ENCODE measurements around the gene PTGER4.
A peak's percentile ranks its signal among the peaks of the same experiment; 100 is the strongest.
"Not testable (repeated sequence)": the region's sequence is repeated elsewhere in the genome, so short reads cannot be mapped to it uniquely, and the experiment has no call there.

The PTGER4 gene

GRCh38 chr5:40714001-40714400 lies 34.3 kb downstream of the PTGER4 start:
- DNase-seq (ENCODE audit: low read depth in 2 of 2) = no peak
- no peak overlapping the region for H3K4me3 ChIP-seq (replicated peaks in 1 of 2; ENCODE audit: low read depth in 2 of 2, low read length in 2 of 2)
- no peak for TF ChIP-seq CTCF (IDR thresholded peaks at IDR 0.05; ENCODE audit: low read depth, low read length)

- no peak for TF ChIP-seq CTCF (IDR thresholded peaks at IDR 0.05; ENCODE audit: low read depth, low read length)
- DNase-seq (ENCODE audit: low read depth in 2 of 2) = peak; percentile 10 to 40
- no peak overlapping the region for H3K4me3 ChIP-seq (replicated peaks in 1 of 2; ENCODE audit: low read depth in 2 of 2, low read length in 2 of 2)
Measured at GRCh38 chr5:40716000-40716399, 36.3 kb downstream of the PTGER4 start.

- no peak for DNase-seq (ENCODE audit: low read depth in 2 of 2)
- no peak overlapping the region for H3K4me3 ChIP-seq (replicated peaks in 1 of 2; ENCODE audit: low read depth in 2 of 2, low read length in 2 of 2)
- TF ChIP-seq CTCF (IDR thresholded peaks at IDR 0.05; ENCODE audit: low read depth, low read length) = no peak
Measured at GRCh38 chr5:40716590-40716989, 36.9 kb downstream of the PTGER4 start.

- H3K4me3 ChIP-seq (replicated peaks in 1 of 2; ENCODE audit: low read depth in 2 of 2, low read length in 2 of 2) = no peak overlapping the region
- peak; percentile 70 to 79 for DNase-seq (ENCODE audit: low read depth in 2 of 2)
- no peak for TF ChIP-seq CTCF (IDR thresholded peaks at IDR 0.05; ENCODE audit: low read depth, low read length)
Measured at GRCh38 chr5:40717281-40717680, 37.6 kb downstream of the PTGER4 start.

- no peak for TF ChIP-seq CTCF (IDR thresholded peaks at IDR 0.05; ENCODE audit: low read depth, low read length)
- no peak for DNase-seq (ENCODE audit: low read depth in 2 of 2)
- no peak overlapping the region for H3K4me3 ChIP-seq (replicated peaks in 1 of 2; ENCODE audit: low read depth in 2 of 2, low read length in 2 of 2)
Measured at GRCh38 chr5:40720069-40720468, 40.4 kb downstream of the PTGER4 start.

GRCh38 chr5:40722497-40722911 lies 42.8 kb downstream of the PTGER4 start:
- DNase-seq (ENCODE audit: low read depth in 2 of 2) = not testable (repeated sequence)

GRCh38 chr5:40733434-40733833 lies 53.7 kb downstream of the PTGER4 start:
- no peak for DNase-seq (ENCODE audit: low read depth in 2 of 2)
- TF ChIP-seq CTCF (IDR thresholded peaks at IDR 0.05; ENCODE audit: low read depth, low read length) = no peak
- no peak overlapping the region for H3K4me3 ChIP-seq (replicated peaks in 1 of 2; ENCODE audit: low read depth in 2 of 2, low read length in 2 of 2)

More at GRCh38 chr5:40722497-40722911, 42.8 kb downstream of the PTGER4 start:
- not testable (repeated sequence) for H3K4me3 ChIP-seq (replicated peaks in 1 of 2; ENCODE audit: low read depth in 2 of 2, low read length in 2 of 2)
